ENCODE measurements around the gene KLF9.

KLF9 gene

GRCh38 chr9:70422371-70423043, 8.1 kb upstream of the KLF9 start:
- DNase-seq (ENCODE audit: low read depth in 2 of 2), result no peak

DNA sequence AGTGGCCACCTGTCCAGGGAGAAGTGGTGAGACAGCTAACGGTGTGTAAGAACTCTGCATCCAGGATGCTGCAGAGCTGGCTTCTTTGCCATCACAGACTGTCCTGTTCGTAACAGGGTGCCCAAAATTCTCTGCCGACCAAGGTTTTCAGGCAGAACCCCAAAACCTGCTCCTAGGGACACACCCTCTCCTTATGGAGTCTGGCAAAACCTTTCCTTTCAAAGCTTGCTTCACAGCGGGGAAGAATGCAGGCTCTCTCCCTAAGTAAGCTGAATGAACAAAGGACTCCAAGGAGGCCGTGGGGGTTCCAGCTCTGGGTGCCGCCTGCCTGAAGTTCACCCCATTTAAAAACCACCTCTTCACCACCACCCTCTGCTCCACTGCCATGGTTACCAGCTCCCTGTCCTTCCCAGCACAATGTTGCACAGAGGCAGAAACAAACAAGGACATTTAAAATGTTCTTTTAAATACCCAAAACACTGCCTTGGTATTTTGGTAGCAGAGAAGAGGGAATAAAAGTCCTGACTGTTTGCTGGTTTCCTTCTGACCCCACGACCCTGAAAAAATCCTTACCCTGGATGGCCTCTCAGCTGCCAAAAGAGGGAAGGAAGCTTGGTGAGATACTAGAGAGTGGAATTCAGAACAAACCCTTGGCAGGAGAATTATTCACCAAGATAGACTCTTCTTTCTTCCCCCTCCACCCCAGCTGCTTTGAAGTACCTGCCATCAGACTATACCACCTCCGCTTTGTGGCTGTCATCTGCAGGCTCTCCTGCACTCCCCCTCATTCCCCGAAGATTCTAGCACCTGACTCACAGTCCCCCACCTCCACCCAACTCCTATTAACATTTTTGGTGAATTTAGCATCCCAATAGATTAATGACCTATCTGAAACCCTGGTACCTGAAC, 7.1 kb upstream of the KLF9 start:
- DNase-seq (ENCODE audit: low read depth in 2 of 2), result no peak

DNA sequence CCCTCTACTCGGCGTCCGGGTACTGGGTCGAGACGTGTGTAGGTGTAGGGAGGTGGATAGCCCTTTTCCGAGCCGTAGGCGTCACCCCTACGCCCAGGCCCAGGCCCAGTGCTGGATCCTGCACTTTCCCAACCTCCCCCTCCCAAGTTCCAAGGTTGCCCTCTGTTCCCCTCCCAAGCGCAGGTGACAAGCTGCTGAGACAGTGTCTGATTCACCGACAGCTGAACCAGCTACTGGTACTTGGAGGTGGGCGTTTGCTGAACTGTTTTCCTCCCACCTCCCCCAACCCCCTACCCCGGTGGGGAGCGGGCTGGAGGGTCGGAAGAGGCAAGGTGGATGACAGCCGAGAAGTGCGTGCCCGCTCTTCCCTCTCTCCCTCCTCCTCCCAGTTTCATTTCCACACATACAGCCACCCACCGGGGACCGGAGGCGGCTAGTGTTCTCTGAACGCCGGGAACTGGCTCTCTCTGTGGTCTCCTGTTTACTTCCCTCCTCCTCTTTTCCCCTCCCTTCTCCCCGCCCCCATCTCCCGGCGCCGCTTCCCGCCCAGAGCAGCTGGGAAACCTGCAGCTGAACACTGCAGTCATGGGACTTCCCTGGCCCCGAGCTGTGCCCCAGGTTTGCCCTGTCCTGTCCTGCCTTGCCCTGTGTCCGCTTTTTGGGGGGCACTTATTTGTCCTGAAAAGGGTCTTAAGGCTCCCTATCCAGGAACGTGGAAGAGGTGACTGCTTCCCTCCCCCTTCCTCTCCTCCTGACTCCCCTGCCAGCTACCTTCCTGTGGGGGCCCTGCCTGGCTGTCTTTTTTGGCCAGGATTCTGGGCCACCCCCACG, 6.2 kb upstream of the KLF9 start:
- DNase-seq (ENCODE audit: low read depth in 2 of 2), result peak; percentile 39 to 62

DNA sequence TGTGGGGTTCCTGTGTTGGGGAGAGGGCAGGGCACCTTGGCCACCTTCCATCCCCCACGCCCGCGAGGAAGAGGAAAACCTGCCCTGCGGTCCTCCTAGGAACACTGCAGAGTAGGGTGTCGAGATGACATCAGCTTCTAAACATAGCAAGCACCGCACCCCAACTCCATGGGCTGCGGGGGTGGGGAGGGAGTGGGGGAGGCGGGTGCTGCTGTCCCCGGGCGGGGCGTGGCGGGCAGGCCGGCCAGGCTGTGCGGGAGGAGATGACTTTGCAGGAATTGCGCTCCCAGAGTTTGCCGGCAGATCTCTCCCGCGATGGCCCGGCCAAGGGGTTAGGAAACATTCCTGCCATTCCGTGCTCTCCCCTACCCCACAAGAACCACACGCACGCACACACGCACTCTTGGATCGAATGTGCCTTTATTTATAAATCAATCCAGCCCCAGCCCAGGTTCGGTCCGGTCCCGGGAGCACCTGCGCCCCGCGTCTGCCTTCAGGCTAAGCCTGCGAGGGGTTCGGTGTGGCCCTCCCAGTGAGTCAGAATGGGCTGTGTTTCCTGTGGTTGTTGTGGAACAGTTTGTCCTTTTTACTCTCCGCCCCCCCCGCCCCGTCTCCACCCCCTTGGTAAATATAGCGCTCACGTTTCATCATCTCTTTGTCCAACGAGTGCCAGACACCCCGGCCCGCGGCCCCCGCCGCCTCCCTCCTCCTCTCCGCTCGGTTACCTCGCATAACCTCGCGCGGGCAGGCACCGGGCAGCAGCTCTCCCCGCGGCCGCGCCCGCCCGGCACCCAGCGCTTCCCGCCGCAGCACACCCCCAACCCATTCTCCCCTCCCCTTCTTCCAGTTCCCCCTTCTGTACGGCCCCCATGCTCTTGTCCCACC, 5.3 kb upstream of the KLF9 start:
- DNase-seq (ENCODE audit: low read depth in 2 of 2), result peak; percentile 79

DNA sequence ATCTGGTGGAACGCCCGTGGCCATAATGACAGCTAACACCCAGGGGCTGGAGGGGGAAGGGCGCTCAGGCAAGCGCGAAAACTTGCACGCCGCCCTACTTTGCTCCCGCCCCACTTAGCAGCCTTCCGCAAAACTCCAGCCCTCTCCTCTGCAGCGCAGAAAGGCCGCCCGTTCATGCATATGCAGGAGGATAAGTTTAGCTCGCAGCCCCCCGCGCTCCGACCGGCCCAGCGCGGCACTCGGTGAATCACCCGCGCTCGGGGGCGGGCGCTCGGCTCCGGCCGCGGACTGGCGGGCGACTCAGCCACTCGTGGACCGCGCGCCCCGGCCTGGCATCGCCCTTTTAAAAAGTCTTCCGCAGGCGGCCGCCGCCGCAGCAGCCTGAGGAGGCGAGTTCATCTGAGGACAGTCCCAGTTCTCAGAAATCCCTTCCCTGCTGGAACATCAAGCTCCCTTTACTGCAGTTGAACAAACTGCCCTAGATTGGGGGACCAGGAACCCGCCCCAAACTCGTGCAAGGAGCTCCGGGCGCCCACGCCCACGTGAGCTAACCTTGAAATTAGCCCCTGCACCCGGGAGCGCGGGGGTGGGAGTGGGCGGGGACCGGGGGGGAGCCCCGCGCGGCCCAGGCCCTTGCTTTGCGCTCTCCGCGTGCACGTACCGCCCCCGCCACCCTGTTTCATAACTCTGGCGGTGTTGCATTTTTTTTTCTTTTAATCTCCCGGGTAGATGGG, 4.5 kb upstream of the KLF9 start:
- DNase-seq (ENCODE audit: low read depth in 2 of 2), result peak; percentile 74 to 79

- DNase-seq (ENCODE audit: low read depth in 2 of 2), result no peak
Observed at GRCh38 chr9:70415476-70415875, 1.0 kb upstream of the KLF9 start.

GRCh38 chr9:70415041-70415440, 584 bp upstream of the KLF9 start:
- no peak for DNase-seq (ENCODE audit: low read depth in 2 of 2)

GRCh38 chr9:70413464-70413798, 1.0 kb downstream of the KLF9 start:
- DNase-seq (ENCODE audit: low read depth in 2 of 2), result peak in 1 of 2 donors; percentile 52

- peak in 1 of 2 donors; percentile 16 for DNase-seq (ENCODE audit: low read depth in 2 of 2)
Observed at GRCh38 chr9:70412832-70413463, 1.5 kb downstream of the KLF9 start.

- peak; percentile 58 to 62 for DNase-seq (ENCODE audit: low read depth in 2 of 2)
Observed at GRCh38 chr9:70411930-70412831, 2.3 kb downstream of the KLF9 start.

GRCh38 chr9:70411121-70411929, 3.1 kb downstream of the KLF9 start:
- peak; percentile 27 to 31 for DNase-seq (ENCODE audit: low read depth in 2 of 2)

GRCh38 chr9:70410368-70410767, 4.1 kb downstream of the KLF9 start:
- DNase-seq (ENCODE audit: low read depth in 2 of 2), result no peak

GRCh38 chr9:70409800-70410199, 4.7 kb downstream of the KLF9 start:
- no peak for DNase-seq (ENCODE audit: low read depth in 2 of 2)

- DNase-seq (ENCODE audit: low read depth in 2 of 2), result no peak
Observed at GRCh38 chr9:70409280-70409679, 5.2 kb downstream of the KLF9 start.

DNA sequence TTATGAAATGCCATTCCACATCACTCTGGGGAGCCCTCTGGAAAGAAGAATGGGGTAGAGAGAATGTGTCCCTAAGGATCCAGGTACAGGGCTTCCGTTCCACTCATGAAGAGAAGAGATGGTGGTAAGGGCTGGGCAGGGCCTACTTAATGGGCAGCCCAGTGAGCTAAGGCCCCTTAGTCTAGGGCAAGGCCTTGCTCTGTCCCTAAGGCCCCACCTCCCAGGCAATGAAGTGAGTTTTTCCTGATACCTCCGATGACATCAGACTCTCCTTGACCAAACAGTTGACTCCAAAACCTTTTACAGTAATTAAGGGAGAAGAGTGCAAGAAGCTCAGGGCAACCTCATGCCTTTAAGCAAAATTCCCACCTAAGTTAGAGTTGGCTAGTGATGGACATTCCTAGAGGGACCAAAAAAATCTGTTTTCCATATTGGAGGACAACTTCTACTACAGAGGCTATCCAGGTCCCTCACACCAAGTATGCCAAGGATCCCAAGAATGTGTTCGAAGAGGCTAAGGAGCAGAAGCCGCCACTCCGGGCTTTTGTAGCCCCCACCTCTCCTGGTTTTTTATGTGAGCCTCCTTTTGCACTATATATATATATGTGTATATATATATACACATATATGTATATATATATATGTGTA, 5.9 kb downstream of the KLF9 start:
- no peak for DNase-seq (ENCODE audit: low read depth in 2 of 2)

DNA sequence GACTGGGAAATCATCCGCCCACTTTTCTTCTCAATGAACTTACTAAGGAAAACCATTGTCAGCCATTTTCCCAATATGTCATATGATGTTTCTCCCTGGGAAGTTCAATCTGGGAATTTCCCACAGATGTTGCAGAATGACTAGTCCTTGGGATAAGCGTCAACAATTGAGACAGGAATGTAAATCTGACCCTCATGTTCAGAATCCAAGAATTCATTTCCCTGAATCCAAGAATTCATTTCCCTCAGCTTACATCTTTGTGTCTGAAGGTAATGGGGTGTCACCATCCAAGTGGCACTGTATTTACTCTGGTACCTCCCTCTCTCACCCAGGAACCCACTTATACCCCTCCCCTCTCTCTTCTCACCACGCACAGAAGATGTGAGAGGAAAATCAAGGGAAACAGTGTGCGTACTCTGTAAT, 7.4 kb downstream of the KLF9 start:
- no peak for DNase-seq (ENCODE audit: low read depth in 2 of 2)

DNA sequence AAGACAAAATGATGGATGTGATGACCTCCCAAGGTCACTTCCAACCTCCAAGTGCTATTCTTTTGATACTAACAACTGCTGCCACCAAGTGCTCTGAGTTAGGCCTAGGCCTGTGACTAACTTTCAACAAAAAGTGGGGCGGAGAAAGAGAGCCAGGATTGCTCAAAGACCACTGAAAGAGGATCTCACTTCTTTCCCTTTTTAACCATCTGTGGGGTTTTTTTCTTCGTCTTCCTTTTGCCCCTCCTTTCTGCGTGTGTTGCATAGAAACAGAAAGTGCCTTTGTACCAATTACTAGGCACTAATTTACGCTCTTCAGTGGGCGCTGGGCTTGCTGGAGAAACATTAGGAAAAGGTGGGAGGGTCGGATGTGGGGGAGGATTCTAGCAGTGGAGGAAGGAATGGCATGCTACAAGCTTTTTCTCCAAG, 8.0 kb downstream of the KLF9 start:
- DNase-seq (ENCODE audit: low read depth in 2 of 2), result peak; percentile 27 to 33
